ENCODE data around the gene ZCWPW1.

DNA sequence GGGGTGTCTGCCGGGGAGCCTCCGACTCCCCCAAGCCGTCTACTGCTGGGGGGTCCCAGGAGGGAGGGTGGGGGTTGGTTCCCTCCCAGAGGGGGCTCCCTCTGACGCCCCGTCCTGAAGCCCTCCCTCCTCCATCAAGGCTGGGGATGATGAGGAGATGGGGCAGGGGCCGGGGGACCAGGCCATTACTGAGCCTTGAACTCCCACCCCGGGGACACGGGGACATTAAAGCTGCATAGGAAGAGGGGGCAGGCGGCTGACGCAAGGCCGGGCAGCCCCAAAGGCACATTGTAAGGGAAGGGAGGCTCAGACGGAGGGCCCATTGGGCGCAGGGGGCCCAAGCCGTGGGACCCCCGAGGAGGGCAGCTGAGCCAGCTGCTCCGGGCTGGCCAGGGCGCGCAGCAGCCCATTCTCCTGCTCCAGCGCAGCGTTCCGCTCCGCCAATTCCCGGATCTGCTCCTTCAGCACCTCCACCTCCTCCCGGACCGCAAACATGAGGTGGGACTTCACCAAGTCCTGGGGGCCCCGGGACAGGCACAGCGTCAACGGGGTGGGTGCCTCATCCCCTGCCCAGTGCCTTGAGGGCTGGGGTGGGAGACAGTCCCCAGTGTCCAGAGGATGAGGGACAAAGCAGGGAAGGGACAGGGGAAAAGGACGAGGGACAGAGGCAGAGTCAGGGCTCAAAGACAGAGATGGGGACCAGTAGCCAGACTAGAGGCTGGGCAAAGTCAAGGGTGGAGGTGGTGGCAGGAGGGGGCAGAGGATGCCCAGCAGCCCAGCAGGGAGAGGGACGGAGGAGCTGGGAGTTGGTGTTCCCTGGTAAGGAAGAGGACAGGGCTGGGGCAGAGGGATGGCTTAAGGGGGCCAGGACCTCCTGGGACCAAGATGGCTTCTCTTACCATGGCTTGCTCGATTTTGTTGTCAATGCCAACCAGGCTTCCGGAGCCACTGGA, 38.4 kb upstream of the ZCWPW1 start:
- TF ChIP-seq, protein P1, sequence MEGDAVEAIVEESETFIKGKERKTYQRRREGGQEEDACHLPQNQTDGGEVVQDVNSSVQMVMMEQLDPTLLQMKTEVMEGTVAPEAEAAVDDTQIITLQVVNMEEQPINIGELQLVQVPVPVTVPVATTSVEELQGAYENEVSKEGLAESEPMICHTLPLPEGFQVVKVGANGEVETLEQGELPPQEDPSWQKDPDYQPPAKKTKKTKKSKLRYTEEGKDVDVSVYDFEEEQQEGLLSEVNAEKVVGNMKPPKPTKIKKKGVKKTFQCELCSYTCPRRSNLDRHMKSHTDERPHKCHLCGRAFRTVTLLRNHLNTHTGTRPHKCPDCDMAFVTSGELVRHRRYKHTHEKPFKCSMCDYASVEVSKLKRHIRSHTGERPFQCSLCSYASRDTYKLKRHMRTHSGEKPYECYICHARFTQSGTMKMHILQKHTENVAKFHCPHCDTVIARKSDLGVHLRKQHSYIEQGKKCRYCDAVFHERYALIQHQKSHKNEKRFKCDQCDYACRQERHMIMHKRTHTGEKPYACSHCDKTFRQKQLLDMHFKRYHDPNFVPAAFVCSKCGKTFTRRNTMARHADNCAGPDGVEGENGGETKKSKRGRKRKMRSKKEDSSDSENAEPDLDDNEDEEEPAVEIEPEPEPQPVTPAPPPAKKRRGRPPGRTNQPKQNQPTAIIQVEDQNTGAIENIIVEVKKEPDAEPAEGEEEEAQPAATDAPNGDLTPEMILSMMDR (IDR thresholded peaks at IDR 0.05; ENCODE audit: low read depth, low read length) = no peak
- TF ChIP-seq POLR2A (IDR thresholded peaks at IDR 0.05; ENCODE audit: extremely low read depth, insufficient read length) = no peak
- TF ChIP-seq, protein P2, sequence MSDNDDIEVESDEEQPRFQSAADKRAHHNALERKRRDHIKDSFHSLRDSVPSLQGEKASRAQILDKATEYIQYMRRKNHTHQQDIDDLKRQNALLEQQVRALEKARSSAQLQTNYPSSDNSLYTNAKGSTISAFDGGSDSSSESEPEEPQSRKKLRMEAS (IDR thresholded peaks at IDR 0.05; ENCODE audit: low read depth, low read length) = no peak
